MM.1S (cell line): ENCODE results near the gene MATR3.
A peak's percentile ranks its signal among the peaks of the same experiment; 100 is the strongest.

ENCODE experiments used
- DNase-seq: peaks from one replicate; pipeline ENCODE4 v3.0.0-alpha.2; 2015
- H2AFZ ChIP-seq: fragments of 300-600 bp; sonication (generic); 2 replicates; pipeline ENCODE4 v1.6.0; 2016; ENCODE audit warnings: antibody characterized with exemption, low read length
- H3F3A ChIP-seq: fragments of 300-600 bp; sonication (generic); 2 replicates; pipeline ENCODE4 v1.6.1; 2016; ENCODE audit warnings: mild to moderate bottlenecking, antibody characterized with exemption, low read length, moderate library complexity, mixed read lengths; ENCODE audit not compliant: insufficient read depth
- H3K27ac ChIP-seq: fragments of 300-600 bp; sonication (generic); 2 replicates; pipeline ENCODE4 v1.5.1; 2016; ENCODE audit warnings: mild to moderate bottlenecking, low read length
- H3K27me3 ChIP-seq: fragments of 300-600 bp; sonication (generic); replicated peaks from 2 replicates; pipeline ENCODE4 v1.6.0; 2016; ENCODE audit warnings: low read length; ENCODE audit not compliant: insufficient read depth
- H3K36me3 ChIP-seq: fragments of 300-600 bp; sonication (generic); replicated peaks from 2 replicates; pipeline ENCODE4 v1.6.1; 2016; ENCODE audit warnings: mild to moderate bottlenecking, low read length, mixed read lengths; ENCODE audit not compliant: insufficient read depth
- H3K4me1 ChIP-seq: fragments of 300-600 bp; sonication (generic); 2 replicates; pipeline ENCODE4 v1.6.1; 2016; ENCODE audit warnings: low read length, mixed read lengths
- H3K4me2 ChIP-seq: fragments of 300-600 bp; sonication (generic); 2 replicates; pipeline ENCODE4 v1.6.0; 2016; ENCODE audit warnings: low read depth, low read length
- H3K4me3 ChIP-seq: fragments of 300-600 bp; sonication (generic); 2 replicates; pipeline ENCODE4 v1.5.1; 2016; ENCODE audit warnings: low read length, mixed read lengths
- H3K79me2 ChIP-seq: fragments of 300-600 bp; sonication (generic); 2 replicates; pipeline ENCODE4 v1.6.1; 2016; ENCODE audit warnings: mixed run types, low read length, mixed read lengths
- H3K9ac ChIP-seq: fragments of 300-600 bp; sonication (generic); 2 replicates; pipeline ENCODE4 v1.6.1; 2016; ENCODE audit warnings: low read length, mixed read lengths
- H3K9me2 ChIP-seq: fragments of 300-600 bp; sonication (generic); replicated peaks from 2 replicates; pipeline ENCODE4 v1.6.1; 2016; ENCODE audit warnings: mild to moderate bottlenecking, low read length, mixed read lengths; ENCODE audit not compliant: insufficient read depth
- H3K9me3 ChIP-seq: fragments of 300-600 bp; sonication (generic); replicated peaks from 2 replicates; pipeline ENCODE4 v1.6.1; 2016; ENCODE audit warnings: mild to moderate bottlenecking, low read length, mixed read lengths; ENCODE audit not compliant: insufficient read depth
- H4K20me1 ChIP-seq: fragments of 300-600 bp; sonication (generic); 2 replicates; pipeline ENCODE4 v1.6.1; 2016; ENCODE audit warnings: mild to moderate bottlenecking, low read length, moderate library complexity, mixed read lengths; ENCODE audit not compliant: insufficient read depth
- CTCF ChIP-seq: fragments of 300-600 bp; sonication (generic); IDR thresholded peaks from 2 replicates; pipeline ENCODE4 v1.5.1; 2016; ENCODE audit warnings: antibody characterized with exemption, low read length, mixed read lengths
- EZH2 ChIP-seq: fragments of 300-600 bp; sonication (generic); optimal IDR thresholded peaks from 2 replicates; pipeline ENCODE3; 2017; ENCODE audit warnings: low read depth, mild to moderate bottlenecking, antibody characterized with exemption, low read length, mixed read lengths
- EZH2phosphoT487 ChIP-seq: fragments of 300-600 bp; sonication (generic); IDR thresholded peaks from 2 replicates; pipeline ENCODE4 v1.6.1; 2018; ENCODE audit warnings: antibody characterized with exemption, low read length

MATR3 gene

DNA sequence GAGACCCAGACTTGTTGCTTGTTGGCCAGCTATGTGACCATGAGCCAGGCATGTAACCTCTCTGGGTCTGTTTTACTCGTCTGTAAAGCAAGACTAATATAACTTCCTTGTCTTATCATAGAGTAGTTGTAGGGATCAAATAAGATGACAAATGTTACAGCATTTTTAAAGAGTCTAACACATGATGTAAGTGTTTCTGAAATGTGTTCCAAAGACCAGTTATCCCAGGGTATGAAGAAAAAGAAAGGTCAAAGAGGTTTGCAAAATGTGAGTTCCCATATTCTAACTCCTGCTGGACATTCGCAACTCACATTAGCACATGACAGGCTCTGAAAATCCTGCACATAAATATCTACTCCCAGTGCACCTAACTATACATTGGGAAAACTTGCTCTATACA lies 28.5 kb upstream of the MATR3 start:
- no peaks in the 10 kb centered on the region for H3K9me3 ChIP-seq
- H3K4me2 ChIP-seq: no peak overlapping the region
- no peak overlapping the region for H3K4me3 ChIP-seq
- no peak for TF ChIP-seq EZH2phosphoT487
- no peak for TF ChIP-seq CTCF
- TF ChIP-seq EZH2: no peak
- H3F3A ChIP-seq: peaks cover 17% of the 10 kb centered on the region
- no peaks in the 10 kb centered on the region for H4K20me1 ChIP-seq
- DNase-seq: no peak
- H3K4me1 ChIP-seq: peaks cover 22% of the 10 kb centered on the region
- H3K9me2 ChIP-seq: no peaks in the 10 kb centered on the region
- no peaks in the 10 kb centered on the region for H3K36me3 ChIP-seq
- H3K27ac ChIP-seq: no peak overlapping the region
- no peak overlapping the region for H3K9ac ChIP-seq
- no peak overlapping the region for H2AFZ ChIP-seq
- no peaks in the 10 kb centered on the region for H3K27me3 ChIP-seq
- H3K79me2 ChIP-seq: no peaks in the 10 kb centered on the region

DNA sequence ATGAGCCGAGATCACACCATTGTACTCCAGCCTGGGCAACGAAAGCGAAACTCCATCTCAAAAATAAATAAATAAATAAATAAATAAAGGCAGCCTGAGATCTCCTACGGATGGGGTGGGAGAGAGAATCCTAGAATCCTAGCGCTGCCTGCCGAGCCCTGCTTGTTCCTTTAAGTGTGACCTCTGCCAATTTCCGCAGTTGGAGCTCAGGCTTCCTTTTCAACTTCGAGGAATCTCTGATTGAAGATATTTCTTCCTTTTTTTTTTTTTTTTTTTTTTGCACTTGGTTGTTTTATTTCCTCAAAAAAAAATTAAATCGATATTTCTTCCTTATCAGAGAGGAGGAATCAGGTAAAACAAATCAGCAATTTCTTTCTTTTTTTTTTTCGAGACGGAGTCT lies 27.3 kb upstream of the MATR3 start:
- H3K4me2 ChIP-seq: no peak overlapping the region
- H3F3A ChIP-seq: peaks cover 17% of the 10 kb centered on the region
- no peak overlapping the region for H3K4me3 ChIP-seq
- peaks cover under 1% of the 10 kb centered on the region for H3K27me3 ChIP-seq
- H4K20me1 ChIP-seq: no peaks in the 10 kb centered on the region
- H3K36me3 ChIP-seq: no peaks in the 10 kb centered on the region
- H3K9ac ChIP-seq: no peak overlapping the region
- H3K4me1 ChIP-seq: peaks cover 22% of the 10 kb centered on the region
- TF ChIP-seq EZH2phosphoT487: no peak
- TF ChIP-seq CTCF: no peak
- no peak for TF ChIP-seq EZH2
- no peaks in the 10 kb centered on the region for H3K9me2 ChIP-seq
- H2AFZ ChIP-seq: no peak overlapping the region
- no peak for DNase-seq
- no peaks in the 10 kb centered on the region for H3K9me3 ChIP-seq
- H3K79me2 ChIP-seq: no peaks in the 10 kb centered on the region
- no peak overlapping the region for H3K27ac ChIP-seq

- no peaks in the 10 kb centered on the region for H4K20me1 ChIP-seq
- DNase-seq: no peak
- peaks cover 27% of the 10 kb centered on the region for H3K4me1 ChIP-seq
- peak overlapping the region; percentile 50; the same call in 1 of the 2 replicates for H3K27ac ChIP-seq
- H3K9me3 ChIP-seq: no peaks in the 10 kb centered on the region
- H3K4me3 ChIP-seq: peak overlapping the region; percentile 45
- peak overlapping the region; percentile 88 for H3K4me2 ChIP-seq
- peak overlapping the region; percentile 11; the same call in 1 of the 2 replicates for H2AFZ ChIP-seq
- no peak for TF ChIP-seq CTCF
- TF ChIP-seq EZH2: no peak
- no peak for TF ChIP-seq EZH2phosphoT487
- no peaks in the 10 kb centered on the region for H3K9me2 ChIP-seq
- H3F3A ChIP-seq: peaks cover 20% of the 10 kb centered on the region
- peaks cover 11% of the 10 kb centered on the region for H3K27me3 ChIP-seq
- H3K36me3 ChIP-seq: no peaks in the 10 kb centered on the region
- no peaks in the 10 kb centered on the region for H3K79me2 ChIP-seq
- peak overlapping the region; percentile 15; the same call in 1 of the 2 replicates for H3K9ac ChIP-seq
Measured at GRCh38 chr5:139267481-139267880, 26.1 kb upstream of the MATR3 start.
